ENCODE data around the gene ARGFX. TPM values are rescaled to one million over a fixed set of nuclear protein-coding genes. Genes with fewer than 3 reads are reported as not detected.
"Not testable (repeated sequence)": the region's sequence is repeated elsewhere in the genome, so short reads cannot be mapped to it uniquely, and the experiment has no call there.

Gene ARGFX
- polyA plus RNA-seq, 1 experiment: not detected

- POLR2A ChIA-PET: no interaction called here
- no peak for TF ChIP-seq CTCF (IDR thresholded peaks at IDR 0.05; ENCODE audit: low read depth, low read length)
- CTCF ChIA-PET: no interaction called here
These were observed 13.9 kb downstream of the ARGFX start for GRCh38 chr3:121581691-121582090.

GRCh38 chr3:121584418-121584817 lies 16.7 kb downstream of the ARGFX start:
- H3K27me3 ChIP-seq (ENCODE audit: control insufficient read depth, insufficient read depth, low read length): peaks cover 4% of the 10 kb centered on the region
- ChIA-PET POLR2A (no interaction called here), CTCF (no interaction called here)

More at GRCh38 chr3:121581691-121582090, 13.9 kb downstream of the ARGFX start:
- Histone ChIP-seq H3K4me3 (ENCODE audit: low read depth, low read length) (no peak overlapping the region), H3K9me3 (ENCODE audit: control insufficient read depth, insufficient read depth, low read length) (no peaks in the 10 kb centered on the region), H3K27me3 (ENCODE audit: control insufficient read depth, insufficient read depth, low read length) (peaks cover 4% of the 10 kb centered on the region), H3K27ac (ENCODE audit: low read depth, low read length) (no peak overlapping the region)
- no peak for DNase-seq (ENCODE audit: low read depth, low spot score)

GRCh38 chr3:121592856-121593702 lies 25.3 kb downstream of the ARGFX start, which contains the start of gene FBXO40:
FBXO40 (plus strand) TSS chr3:121593379; CDS start chr3:121620576, 27,197 bp downstream.
- H3K4me3 ChIP-seq (ENCODE audit: low read depth, low read length): no peak within 1 kb of the TSS
- no peak for DNase-seq (ENCODE audit: low read depth, low spot score)
- ChIA-PET POLR2A (no interaction called here), CTCF (interaction anchor here (0.6 kb wide), 1 partner anchor 827 kb away, joined by 4 read pairs; no protein-coding TSS in a partner anchor)
- no peaks in the 10 kb centered on the region for H3K9me3 ChIP-seq (ENCODE audit: control insufficient read depth, insufficient read depth, low read length)
- H3K27me3 ChIP-seq (ENCODE audit: control insufficient read depth, insufficient read depth, low read length): peaks cover 5% of the 10 kb centered on the region
- no peak for TF ChIP-seq CTCF (IDR thresholded peaks at IDR 0.05; ENCODE audit: low read depth, low read length)
- H3K27ac ChIP-seq (ENCODE audit: low read depth, low read length): no peak within 1 kb of the TSS

More at GRCh38 chr3:121584418-121584817, 16.7 kb downstream of the ARGFX start:
- TF ChIP-seq CTCF (IDR thresholded peaks at IDR 0.05; ENCODE audit: low read depth, low read length): no peak
- DNase-seq (ENCODE audit: low read depth, low spot score): no peak
- Histone ChIP-seq H3K27ac (ENCODE audit: low read depth, low read length) (no peak overlapping the region), H3K9me3 (ENCODE audit: control insufficient read depth, insufficient read depth, low read length) (no peaks in the 10 kb centered on the region), H3K4me3 (ENCODE audit: low read depth, low read length) (no peak overlapping the region)

- POLR2A ChIA-PET: not testable (repeated sequence)
These were observed 26.1 kb downstream of the ARGFX start for GRCh38 chr3:121593806-121594205.

GRCh38 chr3:121594850-121595249 lies 27.1 kb downstream of the ARGFX start:
- no peak for DNase-seq (ENCODE audit: low read depth, low spot score)
- ChIA-PET CTCF (no interaction called here), POLR2A (no interaction called here)
- no peak overlapping the region for H3K4me3 ChIP-seq (ENCODE audit: low read depth, low read length)
- peaks cover 5% of the 10 kb centered on the region for H3K27me3 ChIP-seq (ENCODE audit: control insufficient read depth, insufficient read depth, low read length)
- H3K27ac ChIP-seq (ENCODE audit: low read depth, low read length): no peak overlapping the region
- TF ChIP-seq CTCF (IDR thresholded peaks at IDR 0.05; ENCODE audit: low read depth, low read length): no peak
- H3K9me3 ChIP-seq (ENCODE audit: control insufficient read depth, insufficient read depth, low read length): no peaks in the 10 kb centered on the region

More at GRCh38 chr3:121593806-121594205, 26.1 kb downstream of the ARGFX start:
- H3K27ac ChIP-seq (ENCODE audit: low read depth, low read length); H3K4me3 ChIP-seq (ENCODE audit: low read depth, low read length); H3K27me3 ChIP-seq (ENCODE audit: control insufficient read depth, insufficient read depth, low read length); CTCF ChIA-PET; DNase-seq (ENCODE audit: low read depth, low spot score); H3K9me3 ChIP-seq (ENCODE audit: control insufficient read depth, insufficient read depth, low read length): not testable (repeated sequence)

Data from AG04450 (cell line).